NCI-H1105 treated with DMSO at 0.1 percent for 48 hours (cell line): ENCODE data around the gene IGFN1.
"Not testable (repeated sequence)": the region's sequence is repeated elsewhere in the genome, so short reads cannot be mapped to it uniquely, and the experiment has no call there.

Experiments used
- DNase-seq: peaks from one replicate; lab custom pipeline; 2025; lab: John Stamatoyannopoulos, UW

IGFN1 gene

DNA sequence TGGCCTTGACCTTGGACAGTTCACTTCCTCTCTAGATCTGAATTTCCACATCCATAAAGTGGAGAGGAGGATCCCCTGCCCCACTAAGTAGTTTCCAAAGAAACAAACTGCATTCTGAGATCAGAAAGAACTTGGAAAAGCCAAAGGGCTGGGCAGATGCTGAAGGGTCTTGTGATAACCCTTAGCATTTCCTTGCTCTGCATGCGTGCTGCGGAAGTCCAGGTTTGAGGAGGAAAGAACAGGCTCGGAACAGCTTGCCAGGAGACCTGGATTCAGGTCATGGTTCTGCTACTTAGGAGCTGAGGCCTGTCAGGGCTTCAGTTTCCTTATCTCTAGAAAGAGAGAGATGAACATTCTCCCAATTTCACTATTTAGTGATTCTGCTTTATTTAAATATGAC lies 27.2 kb downstream of the IGFN1 start:
- no peak for DNase-seq

DNA sequence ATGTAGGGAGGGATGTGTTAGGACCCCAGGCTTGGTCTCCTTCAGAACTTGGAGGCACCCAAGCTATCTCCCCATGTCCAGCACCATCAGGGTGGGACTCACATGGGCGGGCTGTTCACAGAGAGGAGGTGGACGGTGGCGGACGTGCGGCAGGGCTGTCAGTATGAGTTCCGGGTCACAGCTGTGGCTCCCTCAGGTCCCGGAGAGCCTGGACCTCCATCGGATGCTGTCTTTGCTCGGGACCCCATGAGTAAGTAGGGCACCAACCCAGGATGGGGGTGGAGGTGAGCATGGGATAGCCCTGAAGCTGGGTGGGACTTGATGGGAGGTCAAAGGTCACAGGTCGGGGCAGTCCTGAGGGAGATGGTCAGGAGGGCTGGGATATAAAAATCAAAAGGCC lies 27.8 kb downstream of the IGFN1 start:
- DNase-seq: no peak

DNA sequence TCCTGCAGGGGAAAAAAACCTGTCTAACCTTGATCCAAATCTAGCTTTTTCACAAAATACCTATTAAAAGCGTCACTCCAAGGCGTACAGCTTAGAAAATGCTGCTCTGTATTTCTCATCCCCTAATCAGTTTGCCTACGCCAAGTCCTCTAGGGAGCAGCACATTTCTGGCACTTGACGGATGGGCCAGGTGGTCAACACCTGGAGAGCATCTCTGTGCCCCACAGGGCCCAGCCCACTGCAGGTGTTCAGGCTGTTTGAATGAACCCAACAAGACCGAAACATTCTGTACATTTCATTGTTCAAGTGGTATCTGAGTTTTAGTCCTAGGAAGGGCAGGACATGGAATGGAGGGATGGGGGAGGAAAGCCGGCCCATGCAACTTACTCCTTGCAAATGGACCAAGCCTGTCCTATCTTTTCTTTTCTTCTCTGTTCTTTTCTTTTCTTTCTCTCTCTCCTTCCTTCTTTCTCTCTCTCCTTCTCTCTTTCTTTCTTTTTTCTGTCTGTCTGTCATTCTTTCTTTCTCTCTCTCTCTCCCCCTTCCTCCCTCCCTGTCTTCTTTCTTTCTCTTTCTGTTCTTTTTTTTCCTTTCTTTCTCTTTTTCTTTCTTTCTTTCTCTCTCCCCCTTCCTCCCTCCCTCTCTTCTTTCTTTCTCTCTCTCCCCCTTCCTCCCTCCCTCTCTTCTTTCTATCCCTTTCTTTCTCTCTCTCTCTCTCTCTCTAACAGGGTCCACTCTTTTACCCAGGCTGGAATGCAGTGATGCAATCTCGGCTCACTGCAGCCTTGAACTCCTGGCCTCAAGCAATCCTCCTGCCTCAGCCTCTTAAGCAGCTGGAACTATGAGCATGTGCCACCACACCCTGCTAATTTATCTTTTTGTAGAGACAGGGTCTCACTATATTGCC lies 29.1 kb downstream of the IGFN1 start:
- DNase-seq: peak; percentile 47

DNA sequence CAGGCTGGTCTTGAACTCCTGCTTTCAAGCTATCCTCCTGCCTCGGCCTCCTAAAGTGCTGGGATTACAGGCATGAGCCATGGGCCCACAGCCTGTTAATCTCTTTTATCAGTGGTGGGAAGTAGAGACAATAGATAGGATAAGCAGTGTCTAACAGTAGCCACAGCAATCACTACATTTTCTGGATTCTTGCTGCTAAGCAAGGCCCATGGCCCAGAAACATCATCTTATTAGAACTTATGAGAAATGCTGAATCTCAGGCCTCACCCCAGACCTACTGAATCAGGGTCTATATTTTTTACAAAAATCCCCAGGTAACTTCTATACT lies 29.7 kb downstream of the IGFN1 start:
- DNase-seq: no peak

DNA sequence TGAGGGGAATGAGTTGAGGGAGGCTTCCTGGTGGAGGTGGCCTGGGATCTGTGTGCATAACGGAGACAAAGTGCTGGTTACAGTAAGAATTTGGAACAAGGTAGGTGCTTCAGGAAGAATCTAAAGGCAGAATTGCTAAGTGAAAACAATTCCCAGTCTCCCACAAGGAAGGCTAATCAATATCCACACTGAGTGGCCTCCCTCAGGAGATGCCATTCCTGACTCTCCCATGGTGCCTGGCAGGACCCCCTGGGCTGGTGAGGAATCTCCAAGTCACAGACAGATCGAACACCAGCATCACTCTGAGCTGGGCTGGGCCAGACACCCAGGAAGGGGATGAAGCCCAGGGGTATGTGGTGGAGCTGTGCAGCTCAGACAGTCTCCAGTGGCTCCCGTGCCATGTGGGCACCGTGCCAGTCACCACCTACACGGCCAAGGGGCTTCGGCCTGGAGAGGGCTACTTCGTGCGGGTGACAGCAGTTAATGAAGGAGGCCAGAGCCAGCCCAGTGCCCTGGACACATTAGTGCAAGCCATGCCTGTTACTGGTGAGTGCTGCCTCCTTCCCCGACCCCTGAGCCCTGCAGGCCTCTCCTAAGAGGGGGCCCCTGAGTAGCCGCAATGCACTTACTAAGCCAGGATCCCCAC lies 30.7 kb downstream of the IGFN1 start:
- no peak for DNase-seq

DNA sequence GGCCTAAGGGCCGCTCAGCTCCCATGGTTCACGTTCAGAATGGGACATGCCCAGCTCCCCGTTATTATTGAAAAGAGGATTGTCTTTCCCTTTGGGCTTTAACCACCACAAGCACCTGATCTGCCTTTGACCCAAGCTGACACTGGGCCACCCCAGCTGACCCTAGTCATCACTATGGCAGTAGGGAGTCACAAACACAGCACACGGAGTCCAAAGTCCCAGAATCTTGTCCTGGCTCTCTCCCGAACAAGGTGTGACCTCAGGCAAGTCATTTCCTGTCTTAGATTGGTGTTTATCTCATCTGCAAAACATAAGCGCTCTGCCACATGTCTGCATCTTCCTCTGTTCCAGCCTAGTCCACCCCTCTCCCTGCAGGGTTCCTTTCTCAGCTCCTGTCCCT lies 31.5 kb downstream of the IGFN1 start:
- DNase-seq: no peak

DNA sequence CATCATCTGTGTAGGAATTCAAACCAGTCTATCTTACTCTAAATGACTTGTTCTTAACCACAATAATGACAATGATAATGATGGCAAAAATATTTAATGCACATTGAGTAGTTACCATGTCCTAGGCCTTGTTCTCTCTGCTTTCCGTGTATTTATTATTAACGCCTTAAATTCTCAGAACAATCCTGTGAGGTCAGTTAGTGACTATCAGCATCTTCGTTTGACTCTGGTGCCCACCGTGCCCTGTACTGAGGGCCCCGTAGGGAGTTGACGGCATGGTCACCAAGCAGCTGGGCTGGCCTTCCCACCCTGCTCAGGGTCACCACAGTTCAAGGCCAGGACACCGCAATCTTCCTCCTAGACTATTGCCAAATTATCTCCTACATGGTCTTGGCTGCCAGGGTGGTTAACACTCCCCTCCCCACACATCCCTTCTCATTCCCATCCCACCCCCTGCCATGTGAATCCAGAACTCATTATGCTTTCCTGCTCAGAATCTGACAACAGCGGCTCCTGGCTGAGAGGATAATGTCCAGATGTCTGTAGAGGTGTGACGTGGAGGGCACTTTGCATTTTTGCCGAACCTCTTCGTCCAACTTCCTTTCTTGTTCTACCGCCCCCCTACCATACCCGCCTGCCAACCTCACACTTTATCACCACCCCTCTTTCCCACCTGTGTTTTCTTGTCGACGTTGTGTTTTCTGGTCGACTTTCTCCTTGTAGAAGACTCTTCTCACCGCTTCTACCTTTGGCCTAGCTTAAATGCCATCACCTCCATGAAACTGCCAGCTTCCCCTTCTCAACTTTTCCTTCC lies 33.4 kb downstream of the IGFN1 start:
- no peak for DNase-seq

DNA sequence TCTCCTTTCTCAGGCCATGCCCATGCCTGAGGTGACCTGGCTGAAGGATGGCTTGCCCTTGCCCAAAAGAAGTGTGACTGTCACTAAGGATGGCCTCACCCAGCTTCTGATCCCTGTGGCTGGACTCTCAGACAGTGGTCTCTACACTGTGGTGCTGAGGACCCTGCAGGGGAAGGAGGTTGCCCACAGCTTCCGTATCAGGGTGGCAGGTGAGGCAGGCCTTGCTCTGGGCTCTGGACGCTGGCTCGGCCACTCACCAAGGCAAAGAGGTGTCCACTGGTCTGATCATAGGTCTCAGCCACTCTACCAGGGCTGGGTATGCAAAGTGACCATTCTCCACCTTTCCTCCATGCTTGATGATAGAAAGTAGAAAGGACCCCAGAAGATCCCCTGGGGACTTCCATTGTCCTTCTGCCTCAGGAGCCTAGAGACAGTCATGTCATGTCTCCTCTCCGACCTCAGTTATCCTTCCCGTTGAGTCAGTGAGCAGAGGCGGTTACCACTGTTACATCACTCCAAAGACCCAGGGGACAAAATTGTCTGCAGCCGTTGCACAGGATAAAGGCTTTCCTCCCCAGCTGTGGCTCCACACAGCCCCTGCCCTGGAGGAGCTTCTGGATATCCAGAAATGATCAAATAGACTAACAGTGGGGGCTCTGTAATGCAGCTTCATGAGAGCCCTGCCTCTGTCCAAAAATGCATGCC lies 34.2 kb downstream of the IGFN1 start:
- no peak for DNase-seq

DNA sequence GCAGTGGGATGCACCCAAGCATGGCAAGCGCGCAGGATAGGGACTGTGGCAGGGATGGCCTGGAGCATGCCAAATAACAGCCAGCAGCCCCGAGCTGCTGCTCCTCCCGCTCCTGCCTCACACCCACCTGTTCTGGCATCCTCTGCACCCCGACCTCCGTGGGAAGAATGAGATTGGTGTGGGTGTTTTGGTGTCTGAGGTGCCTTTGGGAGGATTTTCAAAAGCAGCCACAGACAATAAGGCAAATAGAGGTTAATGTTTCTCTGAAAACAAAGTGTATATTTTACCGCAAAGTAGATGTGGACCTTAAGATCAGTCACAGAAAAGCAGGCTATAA lies 35.5 kb downstream of the IGFN1 start:
- no peak for DNase-seq

DNA sequence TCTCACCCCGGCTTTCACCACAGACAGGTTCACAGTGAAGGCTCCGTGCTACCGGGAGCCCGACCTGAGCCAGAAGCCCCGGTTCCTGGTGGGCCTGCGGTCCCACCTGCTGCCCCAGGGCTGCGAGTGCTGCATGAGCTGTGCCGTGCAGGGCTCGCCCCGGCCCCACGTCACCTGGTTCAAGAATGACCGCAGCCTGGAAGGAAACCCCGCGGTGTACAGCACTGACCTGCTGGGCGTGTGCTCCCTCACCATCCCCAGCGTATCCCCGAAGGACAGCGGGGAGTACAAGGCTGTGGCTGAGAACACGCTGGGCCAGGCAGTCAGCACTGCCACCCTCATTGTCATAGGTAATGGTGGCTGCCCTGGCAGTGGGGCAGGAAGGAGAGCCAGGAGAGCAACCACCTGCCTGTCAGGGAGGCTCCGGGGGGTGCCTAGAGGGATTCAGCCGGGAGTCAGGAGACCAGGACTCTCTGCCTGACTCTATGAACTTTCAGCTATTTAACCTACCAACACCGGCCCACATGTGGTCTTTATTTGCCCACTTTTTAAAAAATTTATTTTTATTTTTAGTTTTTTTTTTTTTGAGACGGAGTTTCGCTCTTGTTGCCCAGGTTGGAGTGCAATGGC lies 36.4 kb downstream of the IGFN1 start:
- no peak for DNase-seq

DNA sequence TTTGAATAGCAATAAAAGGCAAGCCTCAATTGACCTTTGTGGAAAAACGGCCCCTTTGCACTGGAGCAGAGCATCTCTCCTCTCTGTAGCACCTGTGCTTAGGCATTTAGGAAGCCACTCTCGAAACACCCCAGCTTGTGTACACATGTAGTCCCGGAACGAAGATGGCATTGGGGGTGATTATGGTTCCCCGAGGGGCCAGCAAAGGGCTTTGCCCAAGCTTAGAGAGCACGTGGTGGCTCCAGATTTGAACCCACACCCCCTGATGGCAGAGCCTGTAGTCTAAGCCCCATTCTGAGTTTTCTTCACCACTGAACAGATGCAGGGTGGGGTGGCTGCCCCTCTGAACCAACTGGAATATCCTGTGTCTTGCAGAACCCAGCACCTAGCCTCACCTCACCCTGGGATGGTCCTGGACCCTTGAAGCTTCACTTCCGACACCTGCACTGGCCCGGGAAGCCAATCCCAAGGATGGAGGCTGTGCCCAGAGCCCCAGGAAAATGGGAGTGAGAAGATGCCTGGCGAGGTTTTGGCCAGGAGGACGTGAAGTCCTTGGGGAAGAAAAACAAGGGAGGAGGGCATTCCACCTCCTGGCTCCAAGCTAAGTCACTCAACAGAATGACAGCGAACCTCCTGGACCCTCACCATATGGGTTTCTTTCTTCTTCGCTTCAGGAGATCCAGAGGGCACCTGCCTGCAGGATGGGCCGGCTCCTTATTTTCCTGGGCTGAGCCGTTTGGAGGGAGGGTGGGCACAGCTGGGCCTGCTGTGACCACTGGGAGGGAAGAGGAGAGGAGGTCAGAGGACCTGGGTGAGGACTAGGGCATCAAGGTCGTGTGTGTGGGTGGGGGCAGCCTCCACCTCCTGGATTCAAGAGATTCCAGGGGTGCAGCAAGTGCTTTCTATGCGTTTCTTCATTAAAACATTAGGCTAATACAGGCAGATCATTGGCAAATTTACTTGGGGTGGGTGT lies 37.7 kb downstream of the IGFN1 start:
- DNase-seq: no peak

DNA sequence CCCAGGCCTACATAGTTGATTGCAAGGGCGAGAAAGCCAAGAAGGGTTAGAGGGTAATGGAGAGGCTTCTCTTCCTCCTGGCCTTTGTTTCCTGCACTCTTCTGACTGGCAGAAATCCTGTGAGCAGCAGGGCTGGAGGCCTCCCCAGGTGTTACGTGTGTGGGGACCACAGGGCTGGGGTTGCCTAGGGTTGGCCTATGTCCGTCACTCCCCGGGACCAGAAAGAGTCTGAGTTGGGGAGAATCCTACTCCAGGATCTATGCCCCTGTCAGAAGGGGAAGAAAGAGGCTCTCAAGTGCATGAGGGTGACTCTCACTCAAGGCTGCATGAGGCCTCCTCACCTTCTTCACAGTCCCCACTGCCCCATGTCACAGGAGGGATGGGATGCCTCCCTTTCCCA lies 38.5 kb downstream of the IGFN1 start:
- no peak for DNase-seq

DNA sequence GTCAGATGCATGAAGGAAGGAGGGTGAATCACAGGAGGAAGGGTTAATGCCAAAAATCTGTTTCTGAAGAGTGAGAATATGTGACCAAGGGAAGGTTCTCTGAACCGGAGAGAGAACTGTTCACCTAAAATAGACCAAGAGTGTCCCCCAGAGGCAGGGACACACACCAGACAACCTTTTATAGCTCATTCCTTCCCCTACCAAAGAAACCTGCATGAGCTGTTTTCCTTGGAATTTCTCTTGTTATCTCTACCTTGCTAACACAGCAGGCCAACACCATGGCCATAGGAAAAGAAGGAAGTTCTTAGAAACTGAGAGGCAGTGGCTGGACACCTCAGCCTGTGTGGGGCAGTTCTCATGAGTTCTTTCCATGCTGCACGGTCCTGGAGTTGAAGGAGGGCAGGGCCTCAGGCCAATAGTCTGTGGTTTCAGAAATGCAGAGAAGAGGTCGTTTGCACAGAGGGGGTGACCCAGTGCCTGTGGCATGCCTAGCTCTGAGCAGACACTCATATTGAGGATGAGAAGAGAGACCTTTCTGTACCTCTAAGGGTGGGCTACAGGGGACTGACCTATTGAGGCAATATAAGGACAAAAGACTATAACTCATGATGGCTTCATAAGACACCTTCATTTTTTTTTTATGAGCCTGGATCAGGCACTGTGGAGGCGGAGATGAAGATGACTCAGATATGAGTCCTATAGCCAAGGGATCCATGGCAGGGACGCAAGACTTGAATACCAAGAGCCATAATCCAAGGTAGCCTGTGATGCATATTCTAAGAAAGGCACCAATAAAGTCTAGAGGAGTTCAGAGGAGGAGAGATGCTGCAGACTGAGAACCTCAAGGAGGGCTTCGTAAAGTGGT lies 39.4 kb downstream of the IGFN1 start:
- no peak for DNase-seq

DNA sequence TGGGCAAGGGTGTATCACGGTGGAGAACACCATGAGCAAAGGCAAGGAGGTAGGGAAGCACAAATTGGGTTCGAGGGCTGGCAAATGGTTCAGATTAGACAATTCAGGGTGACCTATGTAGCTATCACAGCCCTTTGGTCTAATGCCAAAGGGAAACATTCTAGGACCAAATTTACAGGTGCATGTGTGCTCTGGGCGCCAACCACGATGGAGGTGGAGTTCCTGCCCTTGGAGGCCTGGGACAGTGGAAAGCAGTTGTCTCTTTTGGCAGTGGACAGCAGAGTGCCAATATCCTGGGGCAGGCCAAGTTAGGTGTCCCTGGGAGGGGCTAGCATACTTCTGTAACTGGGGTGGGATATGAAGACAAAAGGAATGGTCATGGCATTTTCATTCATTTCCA lies 40.1 kb downstream of the IGFN1 start:
- no peak for DNase-seq

DNA sequence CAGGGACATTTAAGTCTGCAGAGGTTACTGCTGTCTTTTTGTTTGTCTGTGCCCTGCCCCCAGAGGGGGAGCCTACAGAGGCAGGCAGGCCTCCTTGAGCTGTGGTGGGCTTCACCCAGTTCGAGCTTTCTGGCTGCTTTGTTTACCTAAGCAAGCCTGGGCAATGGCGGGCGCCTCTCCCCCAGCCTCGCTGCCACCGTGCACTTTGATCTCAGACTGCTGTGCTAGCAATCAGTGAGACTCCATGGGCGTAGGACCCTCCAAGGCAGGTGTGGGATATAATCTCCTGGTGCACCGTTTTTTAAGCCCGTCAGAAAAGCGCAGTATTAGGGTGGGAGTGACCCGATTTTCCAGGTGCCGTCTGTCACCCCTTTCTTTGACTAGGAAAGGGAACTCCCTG lies 49.0 kb downstream of the IGFN1 start:
- DNase-seq: not testable (repeated sequence)

DNA sequence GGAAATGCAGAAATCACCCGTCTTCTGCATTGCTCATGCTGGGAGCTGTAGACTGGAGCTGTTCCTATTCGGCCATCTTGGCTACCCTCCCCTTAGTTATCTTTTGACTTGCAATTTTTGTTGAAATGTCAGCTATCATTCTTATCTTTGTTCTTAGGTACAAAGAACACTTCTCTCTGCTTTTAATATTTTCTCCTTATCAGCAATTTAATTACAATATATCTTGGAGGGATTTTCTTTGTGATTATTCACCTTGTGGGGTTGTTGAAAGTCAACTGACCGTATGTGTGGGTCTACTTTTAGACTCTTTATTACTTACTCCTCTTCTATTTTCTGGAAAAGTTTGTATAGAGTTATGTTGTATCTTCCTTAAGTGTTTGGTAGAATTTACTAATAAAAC lies 49.5 kb downstream of the IGFN1 start:
- no peak for DNase-seq

DNA sequence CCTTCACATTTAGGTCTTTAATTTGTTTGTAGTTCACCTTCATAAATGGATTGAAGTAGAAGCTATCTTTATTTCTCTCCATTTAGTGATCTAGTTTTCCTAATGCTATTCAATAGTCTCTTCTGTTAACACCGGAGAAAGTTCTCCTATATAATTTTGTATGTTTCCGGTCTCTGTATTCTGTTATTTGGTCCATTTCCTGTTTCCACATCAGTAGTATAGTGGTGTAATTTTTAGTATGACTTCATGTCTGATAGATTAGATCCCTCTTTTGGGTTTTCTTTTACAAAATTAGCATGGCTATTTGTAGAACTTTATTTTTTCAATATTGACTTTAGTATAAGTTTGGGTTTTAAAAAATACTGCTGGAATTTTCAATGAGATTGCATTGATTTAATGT lies 51.1 kb downstream of the IGFN1 start:
- DNase-seq: no peak

DNA sequence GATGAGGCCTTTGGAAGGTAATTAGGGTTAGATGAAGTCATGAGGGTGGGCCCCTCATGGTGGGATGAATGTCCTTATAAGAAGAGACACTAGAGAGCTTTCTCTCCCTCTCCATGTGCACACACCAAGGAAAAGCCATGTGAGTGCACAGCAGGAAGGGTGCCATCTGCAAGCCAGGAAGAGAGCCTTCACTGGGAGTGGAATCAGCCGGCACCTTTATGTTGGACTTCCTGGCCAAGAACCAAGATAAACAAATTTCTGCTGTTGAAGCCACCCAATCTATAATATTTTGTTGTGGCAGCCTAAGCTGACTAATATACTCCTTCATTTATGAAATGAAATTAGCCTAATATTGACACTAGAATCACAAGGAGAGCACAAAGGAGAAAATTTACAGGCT lies 54.5 kb downstream of the IGFN1 start:
- DNase-seq: peak; percentile 88

DNA sequence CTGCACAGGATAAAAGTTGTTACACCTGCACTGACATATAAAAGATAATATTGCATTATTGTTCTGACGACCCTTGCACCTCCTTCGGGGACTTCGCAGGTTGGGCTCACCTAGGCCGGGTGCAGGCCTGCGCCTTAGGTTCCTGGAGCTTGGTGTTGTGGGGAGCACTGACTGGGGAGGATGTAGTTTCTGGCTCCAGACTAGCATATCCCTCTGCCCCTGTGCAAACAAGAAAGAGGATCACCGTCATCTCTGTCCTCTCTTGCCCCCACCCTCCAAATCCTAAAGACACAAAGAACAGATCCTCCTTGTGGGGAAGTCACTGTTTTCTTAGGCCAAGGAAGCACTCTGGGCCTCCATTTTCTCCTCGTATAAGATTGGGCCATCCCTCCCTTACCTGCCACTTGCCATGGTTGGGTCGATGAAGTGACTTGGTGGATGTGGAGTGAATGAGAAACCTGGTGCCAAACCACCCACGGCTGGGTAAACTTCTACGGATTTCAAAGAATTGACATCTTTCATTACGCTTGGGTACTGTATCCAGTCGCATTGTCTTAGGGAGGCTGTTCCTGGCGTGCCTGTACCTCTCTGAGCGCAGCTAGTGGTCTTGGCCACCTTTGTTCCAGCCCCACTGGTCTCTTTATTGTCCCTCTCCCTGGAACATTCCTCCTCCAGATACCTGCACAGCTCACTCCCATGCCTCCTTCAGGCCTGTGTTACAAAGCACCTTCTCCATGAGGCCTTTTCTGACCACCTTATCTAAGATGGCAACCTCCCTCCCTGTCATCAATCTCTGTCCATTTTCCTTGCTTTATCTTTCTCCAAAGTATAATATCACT lies 58.3 kb downstream of the IGFN1 start:
- DNase-seq: no peak
